Measurements from ENCODE around the gene MAML2. TPM values are rescaled to one million over a fixed set of nuclear protein-coding genes. Genes with fewer than 3 reads are reported as not detected.

The MAML2 gene
- total RNA-seq, 1 donor from 2014 or later: 5.2 TPM

DNA sequence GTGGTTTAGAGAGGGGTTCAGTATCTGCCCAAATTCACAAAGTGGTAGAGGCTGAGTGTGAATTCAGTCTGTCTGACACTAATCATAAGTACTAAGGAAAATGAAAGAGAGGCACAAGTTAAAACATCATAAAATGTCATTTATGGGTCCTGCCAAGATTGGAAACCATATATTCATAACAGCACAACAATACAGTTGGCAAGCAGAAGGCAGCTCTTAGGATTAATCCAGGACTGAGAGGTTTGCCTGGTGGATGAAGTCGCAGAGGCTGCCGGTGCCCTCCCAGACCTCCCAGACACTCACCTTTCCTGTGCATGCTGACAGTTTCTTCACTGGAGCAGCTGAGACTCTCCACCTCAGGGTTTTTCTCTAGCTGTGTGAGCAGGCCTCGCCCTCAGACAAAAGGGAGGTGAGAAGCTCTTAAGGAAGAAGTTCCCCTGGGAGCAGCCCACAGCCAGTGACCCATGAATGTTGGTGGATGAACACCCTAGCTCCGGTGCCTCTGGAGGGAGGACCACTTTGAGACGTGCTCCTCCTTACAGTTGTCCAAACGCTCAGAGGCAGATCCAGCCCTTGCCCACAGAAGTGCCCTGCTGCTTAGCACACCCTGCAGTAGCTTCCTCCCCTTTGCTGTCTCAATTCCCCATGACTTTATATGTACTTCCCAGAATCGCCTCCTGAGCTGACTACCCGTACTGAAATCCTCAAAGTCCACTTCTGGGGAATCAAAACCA lies 43.7 kb downstream of the MAML2 start:
- Histone ChIP-seq H3K9me3 (ENCODE audit: control insufficient read depth in 3 of 3, low read length in 3 of 3) (no peaks in the 10 kb centered on the region), H3K27me3 (ENCODE audit: control insufficient read depth in 3 of 3, insufficient read depth in 3 of 3, low read length in 3 of 3) (no peaks in the 10 kb centered on the region), H3K27ac (ENCODE audit: low read depth, low read length) (no peak overlapping the region), H3K4me1 (ENCODE audit: control insufficient read depth in 3 of 3, insufficient read depth in 3 of 3, low read length in 3 of 3) (peaks cover 2 to 3% (median 3%) of the 10 kb centered on the region in 3 donors), H3K4me3 (ENCODE audit: low read length in 3 of 3) (no peak overlapping the region), H3K9ac (ENCODE audit: low read depth in 1 of 3, low read length in 3 of 3) (no peak overlapping the region), H3K36me3 (ENCODE audit: control insufficient read depth in 3 of 3, insufficient read depth in 3 of 3, low read length in 3 of 3) (no peaks in the 10 kb centered on the region)

DNA sequence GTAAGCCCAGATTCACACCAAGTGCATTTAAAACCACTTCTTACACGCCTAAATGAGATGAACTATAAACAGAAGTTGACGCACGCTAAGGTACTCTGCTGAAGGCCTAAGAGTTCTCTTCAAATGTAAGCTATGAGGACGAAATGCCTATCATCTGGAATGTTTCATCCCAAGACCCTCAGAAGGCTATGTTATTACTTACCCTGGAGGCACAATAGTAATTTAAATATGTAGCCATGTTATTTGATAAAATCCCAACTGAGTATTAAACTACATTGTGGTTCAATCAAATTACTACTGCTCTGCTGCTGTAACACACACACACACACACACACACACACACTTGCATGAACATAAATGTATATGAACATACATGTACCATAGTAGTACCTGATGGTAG lies 47.6 kb downstream of the MAML2 start:
- H3K4me1 ChIP-seq (ENCODE audit: control insufficient read depth in 3 of 3, insufficient read depth in 3 of 3, low read length in 3 of 3): peaks cover 2 to 12% (median 3%) of the 10 kb centered on the region in 3 donors
- H3K36me3 ChIP-seq (ENCODE audit: control insufficient read depth in 3 of 3, insufficient read depth in 3 of 3, low read length in 3 of 3): no peaks in the 10 kb centered on the region
- H3K4me3 ChIP-seq (ENCODE audit: low read length in 3 of 3): no peak overlapping the region
- no peak overlapping the region for H3K27ac ChIP-seq (ENCODE audit: low read depth, low read length)
- no peaks in the 10 kb centered on the region for H3K9me3 ChIP-seq (ENCODE audit: control insufficient read depth in 3 of 3, low read length in 3 of 3)
- H3K27me3 ChIP-seq (ENCODE audit: control insufficient read depth in 3 of 3, insufficient read depth in 3 of 3, low read length in 3 of 3): no peaks in the 10 kb centered on the region
- H3K9ac ChIP-seq (ENCODE audit: low read depth in 1 of 3, low read length in 3 of 3): no peak overlapping the region

DNA sequence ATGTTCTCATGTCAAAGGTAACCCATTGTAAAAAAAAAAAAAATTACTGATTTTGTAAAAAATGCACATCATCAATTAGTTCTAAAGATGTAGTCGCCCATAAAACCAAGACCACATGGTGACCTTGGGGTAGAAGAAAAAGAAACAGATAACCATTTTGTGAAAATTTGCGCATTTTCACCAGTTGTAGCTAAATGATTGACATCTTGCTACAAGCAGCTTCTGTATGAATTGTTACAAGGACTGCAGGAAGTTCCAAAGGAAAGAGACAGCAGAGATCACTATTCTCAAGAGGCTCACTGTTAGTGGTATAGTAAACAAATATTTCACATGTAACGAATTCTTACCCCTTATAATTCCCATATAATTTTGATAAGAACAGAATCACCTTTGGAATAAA lies 48.7 kb downstream of the MAML2 start:
- Histone ChIP-seq H3K9ac (ENCODE audit: low read depth in 1 of 3, low read length in 3 of 3) (no peak overlapping the region), H3K4me3 (ENCODE audit: low read length in 3 of 3) (no peak overlapping the region), H3K36me3 (ENCODE audit: control insufficient read depth in 3 of 3, insufficient read depth in 3 of 3, low read length in 3 of 3) (no peaks in the 10 kb centered on the region), H3K9me3 (ENCODE audit: control insufficient read depth in 3 of 3, low read length in 3 of 3) (no peaks in the 10 kb centered on the region), H3K27ac (ENCODE audit: low read depth, low read length) (no peak overlapping the region), H3K4me1 (ENCODE audit: control insufficient read depth in 3 of 3, insufficient read depth in 3 of 3, low read length in 3 of 3) (peaks cover 0 to 10% (median 2%) of the 10 kb centered on the region in 3 donors), H3K27me3 (ENCODE audit: control insufficient read depth in 3 of 3, insufficient read depth in 3 of 3, low read length in 3 of 3) (no peaks in the 10 kb centered on the region)

DNA sequence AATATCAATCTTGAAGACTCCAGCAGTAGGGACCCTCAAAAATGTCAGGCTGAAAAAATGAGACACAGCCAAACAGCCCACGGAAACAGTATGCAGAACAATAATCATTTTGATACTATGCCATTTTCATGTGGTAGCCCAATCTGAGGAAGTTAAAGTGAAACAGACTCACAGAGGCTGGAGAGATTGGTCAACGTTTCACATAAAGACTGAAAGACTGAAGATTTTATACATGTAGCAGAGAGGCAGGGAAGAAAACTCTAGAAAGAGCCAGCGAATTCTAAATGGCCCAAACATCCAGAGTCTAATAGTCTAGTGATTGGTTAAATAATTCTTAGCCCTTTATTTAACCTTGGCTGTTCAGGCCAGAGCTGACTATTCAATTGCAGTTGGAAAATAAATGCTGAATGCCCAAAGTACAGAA lies 49.4 kb downstream of the MAML2 start:
- peaks cover 0 to 9% (median 2%) of the 10 kb centered on the region in 3 donors for H3K4me1 ChIP-seq (ENCODE audit: control insufficient read depth in 3 of 3, insufficient read depth in 3 of 3, low read length in 3 of 3)
- H3K4me3 ChIP-seq (ENCODE audit: low read length in 3 of 3): no peak overlapping the region
- no peak overlapping the region for H3K9ac ChIP-seq (ENCODE audit: low read depth in 1 of 3, low read length in 3 of 3)
- H3K27me3 ChIP-seq (ENCODE audit: control insufficient read depth in 3 of 3, insufficient read depth in 3 of 3, low read length in 3 of 3): no peaks in the 10 kb centered on the region
- H3K9me3 ChIP-seq (ENCODE audit: control insufficient read depth in 3 of 3, low read length in 3 of 3): no peaks in the 10 kb centered on the region
- H3K27ac ChIP-seq (ENCODE audit: low read depth, low read length): no peak overlapping the region
- no peaks in the 10 kb centered on the region for H3K36me3 ChIP-seq (ENCODE audit: control insufficient read depth in 3 of 3, insufficient read depth in 3 of 3, low read length in 3 of 3)

DNA sequence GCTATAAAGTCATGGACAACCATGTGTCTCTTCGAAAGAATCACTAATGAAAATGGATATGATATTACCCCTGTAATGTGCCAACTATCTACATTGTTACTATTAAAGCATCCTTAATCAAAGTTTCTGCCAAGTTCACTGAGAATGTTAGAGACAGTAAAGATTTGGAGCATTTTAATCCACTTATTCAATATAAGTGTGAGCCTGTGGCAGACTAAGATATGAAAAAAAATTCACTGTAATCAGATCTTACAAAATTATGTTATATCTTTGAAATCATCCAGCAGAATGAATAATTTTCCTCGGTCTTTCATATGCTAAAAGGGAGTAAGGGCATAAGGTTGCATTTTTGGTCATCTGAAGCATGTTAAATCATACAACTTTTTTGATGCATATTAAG lies 49.9 kb downstream of the MAML2 start:
- H3K27me3 ChIP-seq (ENCODE audit: control insufficient read depth in 3 of 3, insufficient read depth in 3 of 3, low read length in 3 of 3): no peaks in the 10 kb centered on the region
- no peak overlapping the region for H3K4me3 ChIP-seq (ENCODE audit: low read length in 3 of 3)
- H3K36me3 ChIP-seq (ENCODE audit: control insufficient read depth in 3 of 3, insufficient read depth in 3 of 3, low read length in 3 of 3): no peaks in the 10 kb centered on the region
- peaks cover 0 to 9% (median 2%) of the 10 kb centered on the region in 3 donors for H3K4me1 ChIP-seq (ENCODE audit: control insufficient read depth in 3 of 3, insufficient read depth in 3 of 3, low read length in 3 of 3)
- H3K9ac ChIP-seq (ENCODE audit: low read depth in 1 of 3, low read length in 3 of 3): no peak overlapping the region
- H3K9me3 ChIP-seq (ENCODE audit: control insufficient read depth in 3 of 3, low read length in 3 of 3): no peaks in the 10 kb centered on the region
- no peak overlapping the region for H3K27ac ChIP-seq (ENCODE audit: low read depth, low read length)

DNA sequence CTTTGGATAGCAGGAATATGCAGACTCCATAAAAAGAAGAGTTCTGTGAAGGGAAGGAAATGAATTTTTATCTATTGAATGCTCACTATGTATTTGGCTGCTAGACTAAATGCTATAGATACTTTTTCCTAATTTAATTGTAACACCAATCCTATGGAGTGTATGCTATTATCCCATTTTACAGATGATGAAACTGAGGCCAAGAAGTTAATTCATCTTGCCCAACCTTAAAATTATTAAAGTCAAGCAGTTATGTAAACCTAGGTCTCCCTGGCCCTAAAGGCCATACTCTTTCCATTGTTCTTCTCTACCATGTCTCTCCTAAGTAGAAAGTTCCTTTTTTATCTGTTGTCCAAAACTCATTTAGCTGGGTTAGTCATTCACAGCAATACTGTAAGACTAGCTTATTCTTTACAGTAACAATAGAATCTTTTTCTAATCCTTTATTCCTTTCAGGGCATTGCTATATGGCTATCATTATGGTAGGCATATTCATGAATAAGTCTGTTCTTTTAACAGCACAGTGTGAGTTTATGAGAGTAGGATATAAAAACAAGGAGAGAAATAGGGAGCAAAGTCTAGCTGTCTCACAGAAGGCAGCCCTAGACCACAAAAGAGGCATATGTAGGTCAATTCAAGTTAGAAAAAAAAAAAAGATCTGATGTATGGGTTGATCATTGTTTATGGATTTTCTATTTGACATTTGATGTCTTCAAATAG lies 50.5 kb downstream of the MAML2 start:
- H3K9me3 ChIP-seq (ENCODE audit: control insufficient read depth in 3 of 3, low read length in 3 of 3): no peaks in the 10 kb centered on the region
- H3K9ac ChIP-seq (ENCODE audit: low read depth in 1 of 3, low read length in 3 of 3): no peak overlapping the region
- peaks cover 0 to 9% (median 2%) of the 10 kb centered on the region in 3 donors for H3K4me1 ChIP-seq (ENCODE audit: control insufficient read depth in 3 of 3, insufficient read depth in 3 of 3, low read length in 3 of 3)
- no peaks in the 10 kb centered on the region for H3K27me3 ChIP-seq (ENCODE audit: control insufficient read depth in 3 of 3, insufficient read depth in 3 of 3, low read length in 3 of 3)
- H3K27ac ChIP-seq (ENCODE audit: low read depth, low read length): no peak overlapping the region
- H3K36me3 ChIP-seq (ENCODE audit: control insufficient read depth in 3 of 3, insufficient read depth in 3 of 3, low read length in 3 of 3): no peaks in the 10 kb centered on the region
- H3K4me3 ChIP-seq (ENCODE audit: low read length in 3 of 3): no peak overlapping the region

DNA sequence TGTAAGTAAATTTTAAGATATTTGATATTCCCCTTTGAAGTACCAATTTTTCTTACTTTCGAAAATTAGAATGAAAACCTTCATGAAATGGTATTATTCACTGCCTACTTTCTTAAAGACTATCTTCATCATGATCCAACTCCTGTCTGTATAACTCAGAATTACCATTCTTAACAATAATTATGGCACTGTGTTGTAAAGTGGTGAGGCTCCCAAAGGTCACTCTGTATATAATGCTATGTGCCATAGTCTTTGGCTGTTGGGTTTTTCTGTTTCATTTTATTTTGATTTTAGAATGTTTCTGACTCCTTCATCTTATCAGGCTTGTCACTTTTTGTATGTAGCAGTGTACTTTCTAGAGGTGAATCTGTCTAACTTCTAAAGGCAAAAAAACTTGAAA lies 52.4 kb downstream of the MAML2 start:
- Histone ChIP-seq H3K36me3 (ENCODE audit: control insufficient read depth in 3 of 3, insufficient read depth in 3 of 3, low read length in 3 of 3) (no peaks in the 10 kb centered on the region), H3K27me3 (ENCODE audit: control insufficient read depth in 3 of 3, insufficient read depth in 3 of 3, low read length in 3 of 3) (no peaks in the 10 kb centered on the region), H3K4me3 (ENCODE audit: low read length in 3 of 3) (no peak overlapping the region), H3K9me3 (ENCODE audit: control insufficient read depth in 3 of 3, low read length in 3 of 3) (no peaks in the 10 kb centered on the region), H3K27ac (ENCODE audit: low read depth, low read length) (no peak overlapping the region), H3K9ac (ENCODE audit: low read depth in 1 of 3, low read length in 3 of 3) (no peak overlapping the region), H3K4me1 (ENCODE audit: control insufficient read depth in 3 of 3, insufficient read depth in 3 of 3, low read length in 3 of 3) (peaks cover 0 to 9% (median 2%) of the 10 kb centered on the region in 3 donors)

DNA sequence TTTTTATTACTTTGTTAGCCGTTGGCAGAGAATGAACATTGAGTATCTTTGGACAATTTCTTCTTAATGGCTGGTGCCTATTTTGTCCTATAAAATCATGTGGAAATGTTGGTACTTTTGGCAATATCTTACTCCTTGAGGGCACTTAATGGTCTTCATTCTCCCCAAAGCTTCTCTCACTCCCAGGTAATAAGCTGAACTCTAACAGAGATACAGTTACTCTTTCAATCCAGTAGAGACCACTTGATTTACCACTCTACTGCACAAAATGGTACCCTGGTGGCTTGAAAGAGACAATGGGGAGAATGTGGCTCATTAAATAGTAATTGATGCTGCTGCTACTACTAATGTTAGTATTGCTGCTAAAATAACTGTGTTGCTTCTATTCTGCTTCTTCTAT lies 53.0 kb downstream of the MAML2 start:
- H3K27me3 ChIP-seq (ENCODE audit: control insufficient read depth in 3 of 3, insufficient read depth in 3 of 3, low read length in 3 of 3): no peaks in the 10 kb centered on the region
- H3K4me1 ChIP-seq (ENCODE audit: control insufficient read depth in 3 of 3, insufficient read depth in 3 of 3, low read length in 3 of 3): peaks cover 0 to 9% (median 2%) of the 10 kb centered on the region in 3 donors
- no peaks in the 10 kb centered on the region for H3K9me3 ChIP-seq (ENCODE audit: control insufficient read depth in 3 of 3, low read length in 3 of 3)
- no peak overlapping the region for H3K9ac ChIP-seq (ENCODE audit: low read depth in 1 of 3, low read length in 3 of 3)
- no peaks in the 10 kb centered on the region for H3K36me3 ChIP-seq (ENCODE audit: control insufficient read depth in 3 of 3, insufficient read depth in 3 of 3, low read length in 3 of 3)
- no peak overlapping the region for H3K4me3 ChIP-seq (ENCODE audit: low read length in 3 of 3)
- no peak overlapping the region for H3K27ac ChIP-seq (ENCODE audit: low read depth, low read length)

DNA sequence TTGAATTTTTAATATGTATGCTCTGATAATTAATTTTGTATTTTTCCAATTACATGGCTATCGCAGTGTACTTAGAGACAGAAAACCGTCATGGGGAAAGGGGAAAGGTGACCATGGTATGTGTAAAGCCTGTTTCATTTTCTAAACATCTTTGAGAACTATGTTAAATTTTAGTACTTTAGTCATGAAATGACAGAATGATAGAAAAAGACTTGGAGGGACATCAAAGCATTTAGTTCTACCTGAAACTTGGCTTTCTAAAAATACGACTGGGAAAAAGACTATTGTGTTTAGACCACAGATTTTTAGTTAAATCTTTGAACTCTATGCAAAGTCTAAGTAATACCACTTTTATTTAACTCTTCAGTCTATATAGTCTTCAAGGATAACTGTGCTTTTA lies 54.1 kb downstream of the MAML2 start:
- Histone ChIP-seq H3K27ac (ENCODE audit: low read depth, low read length) (no peak overlapping the region), H3K27me3 (ENCODE audit: control insufficient read depth in 3 of 3, insufficient read depth in 3 of 3, low read length in 3 of 3) (no peaks in the 10 kb centered on the region), H3K4me3 (ENCODE audit: low read length in 3 of 3) (no peak overlapping the region), H3K4me1 (ENCODE audit: control insufficient read depth in 3 of 3, insufficient read depth in 3 of 3, low read length in 3 of 3) (peaks cover 0 to 5% (median 0%) of the 10 kb centered on the region in 3 donors), H3K9me3 (ENCODE audit: control insufficient read depth in 3 of 3, low read length in 3 of 3) (no peaks in the 10 kb centered on the region), H3K36me3 (ENCODE audit: control insufficient read depth in 3 of 3, insufficient read depth in 3 of 3, low read length in 3 of 3) (no peaks in the 10 kb centered on the region), H3K9ac (ENCODE audit: low read depth in 1 of 3, low read length in 3 of 3) (no peak overlapping the region)

DNA sequence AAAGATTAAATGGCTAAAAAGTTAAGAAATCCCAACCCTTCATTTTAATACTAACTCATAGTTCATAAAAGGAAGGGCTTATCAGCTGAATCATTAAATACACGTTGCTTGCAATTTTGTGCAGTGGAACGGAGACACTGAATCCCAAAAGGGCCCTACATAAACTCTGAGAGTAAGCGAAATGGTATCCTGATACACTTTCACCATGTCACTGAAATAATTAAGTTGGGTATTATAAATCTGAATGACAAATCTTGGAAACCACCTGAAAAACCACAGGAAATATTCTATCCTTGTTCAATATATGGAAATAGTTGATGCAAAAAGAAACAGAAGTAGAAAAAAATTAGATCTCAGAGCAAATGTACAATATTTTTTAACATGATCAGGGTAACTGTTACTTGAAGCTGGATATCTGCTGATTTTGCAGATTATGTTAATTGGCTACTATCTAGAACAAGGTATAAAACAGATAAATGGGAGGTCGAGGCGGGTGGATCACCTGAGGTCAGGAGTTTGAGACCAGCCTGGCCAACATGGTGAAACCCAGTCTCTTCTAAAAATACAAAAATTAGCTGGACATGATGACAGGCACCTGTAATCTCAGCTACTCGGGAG lies 55.1 kb downstream of the MAML2 start:
- no peaks in the 10 kb centered on the region for H3K4me1 ChIP-seq (ENCODE audit: control insufficient read depth in 3 of 3, insufficient read depth in 3 of 3, low read length in 3 of 3)
- H3K4me3 ChIP-seq (ENCODE audit: low read length in 3 of 3): no peak overlapping the region
- H3K9me3 ChIP-seq (ENCODE audit: control insufficient read depth in 3 of 3, low read length in 3 of 3): no peaks in the 10 kb centered on the region
- H3K9ac ChIP-seq (ENCODE audit: low read depth in 1 of 3, low read length in 3 of 3): no peak overlapping the region
- H3K36me3 ChIP-seq (ENCODE audit: control insufficient read depth in 3 of 3, insufficient read depth in 3 of 3, low read length in 3 of 3): no peaks in the 10 kb centered on the region
- H3K27me3 ChIP-seq (ENCODE audit: control insufficient read depth in 3 of 3, insufficient read depth in 3 of 3, low read length in 3 of 3): no peaks in the 10 kb centered on the region
- H3K27ac ChIP-seq (ENCODE audit: low read depth, low read length): no peak overlapping the region
